IMR-90 (cell line): ENCODE results near the gene COL27A1.

ENCODE experiments used
- BHLHE40 ChIP-seq: fragments of 150-350 bp; IDR thresholded peaks from 2 replicates; pipeline ENCODE4 v1.6.1; 2016; ENCODE audit warnings: mild to moderate bottlenecking, low read depth, low read length
- CEBPB ChIP-seq: IDR thresholded peaks from 2 replicates; pipeline ENCODE4 v1.6.1; 2012; ENCODE audit warnings: low read depth, low read length, improper control_type of control experiment
- CHD1 ChIP-seq: IDR thresholded peaks from 2 replicates; pipeline ENCODE4 v1.6.1; 2012; ENCODE audit warnings: low read depth, low read length, improper control_type of control experiment
- CTCF ChIP-seq: conservative IDR thresholded peaks from 2 replicates; pipeline ENCODE4 v1.5.1; 2012; ENCODE audit warnings: mild to moderate bottlenecking, low read depth, low read length, improper control_type of control experiment
- ELK1 ChIP-seq: fragments of 150-350 bp; IDR thresholded peaks from 2 replicates; pipeline ENCODE4 v1.6.1; 2016; ENCODE audit warnings: low read depth, mild to moderate bottlenecking, low read length, moderate library complexity, borderline replicate concordance
- MAFK ChIP-seq: IDR thresholded peaks from 2 replicates; pipeline ENCODE4 v1.6.1; 2012; ENCODE audit warnings: low read depth, low read length, improper control_type of control experiment
- MAZ ChIP-seq: IDR thresholded peaks from 2 replicates; pipeline ENCODE4 v1.6.1; 2012; ENCODE audit warnings: low read depth, mild to moderate bottlenecking, low read length, improper control_type of control experiment, moderate library complexity, borderline replicate concordance
- NFE2L2 ChIP-seq: fragments of 150-350 bp; IDR thresholded peaks from 2 replicates; pipeline ENCODE4 v1.6.1; 2016; ENCODE audit warnings: low read depth, mild to moderate bottlenecking, low read length
- POLR2A ChIP-seq: IDR thresholded peaks from 2 replicates; pipeline ENCODE4 v1.6.1; 2012; ENCODE audit warnings: mild to moderate bottlenecking, low read depth, low read length
- RAD21 ChIP-seq: IDR thresholded peaks from 2 replicates; pipeline ENCODE4 v1.6.1; 2012; ENCODE audit warnings: low read length, improper control_type of control experiment
- USF2 ChIP-seq: fragments of 150-350 bp; IDR thresholded peaks from 2 replicates; pipeline ENCODE4 v1.6.1; 2017; ENCODE audit warnings: mild to moderate bottlenecking, antibody characterized with exemption, low read length, low read depth

GRCh38 chr9:114347675-114348074 lies 192.3 kb downstream of the COL27A1 start:
- TF ChIP-seq RAD21 = no peak
- no peak for TF ChIP-seq CTCF
- no peak for TF ChIP-seq CEBPB
- no peak for TF ChIP-seq POLR2A
- no peak for TF ChIP-seq MAZ
- TF ChIP-seq USF2 = no peak
- no peak for TF ChIP-seq ELK1
- no peak for TF ChIP-seq BHLHE40
- TF ChIP-seq NFE2L2 = no peak
- TF ChIP-seq CHD1 = no peak
- no peak for TF ChIP-seq MAFK
